Measurements from ENCODE around the gene PDE6B.
"Not testable (repeated sequence)": the region's sequence is repeated elsewhere in the genome, so short reads cannot be mapped to it uniquely, and the experiment has no call there.

PDE6B gene

GRCh38 chr4:669806-670559, 44.6 kb downstream of the PDE6B start:
- DNase-seq (ENCODE audit: low read depth in 2 of 2), result not testable (repeated sequence)

GRCh38 chr4:671769-672168, 46.4 kb downstream of the PDE6B start:
- no peak for DNase-seq (ENCODE audit: low read depth in 2 of 2)

- no peak for DNase-seq (ENCODE audit: low read depth in 2 of 2)
Observed at GRCh38 chr4:673349-674091, 48.1 kb downstream of the PDE6B start.

GRCh38 chr4:674172-675035, 49.0 kb downstream of the PDE6B start, which contains the start of the genes ATP5ME and MYL5:
ATP5ME (minus strand) TSS chr4:674276; CDS start chr4:674247, 29 bp downstream.
MYL5 (plus strand) TSS chr4:674542; CDS start chr4:678027, 3,485 bp downstream.
- DNase-seq (ENCODE audit: low read depth in 2 of 2), result peak; percentile 94 to 95

GRCh38 chr4:675036-675882, 49.9 kb downstream of the PDE6B start:
- DNase-seq (ENCODE audit: low read depth in 2 of 2), result no peak

GRCh38 chr4:675980-676870, 50.9 kb downstream of the PDE6B start:
- DNase-seq (ENCODE audit: low read depth in 2 of 2), result no peak

GRCh38 chr4:676871-677235, 51.5 kb downstream of the PDE6B start:
- no peak for DNase-seq (ENCODE audit: low read depth in 2 of 2)

GRCh38 chr4:677431-678293, 52.3 kb downstream of the PDE6B start:
- DNase-seq (ENCODE audit: low read depth in 2 of 2), result no peak

- no peak for DNase-seq (ENCODE audit: low read depth in 2 of 2)
Observed at GRCh38 chr4:678331-679103, 53.1 kb downstream of the PDE6B start.

GRCh38 chr4:679104-679481, 53.7 kb downstream of the PDE6B start:
- DNase-seq (ENCODE audit: low read depth in 2 of 2), result no peak

GRCh38 chr4:679629-680028, 54.3 kb downstream of the PDE6B start:
- DNase-seq (ENCODE audit: low read depth in 2 of 2), result no peak

GRCh38 chr4:680091-680490, 54.7 kb downstream of the PDE6B start:
- DNase-seq (ENCODE audit: low read depth in 2 of 2), result no peak

- no peak for DNase-seq (ENCODE audit: low read depth in 2 of 2)
Observed at GRCh38 chr4:680551-680927, 55.2 kb downstream of the PDE6B start.

- peak; percentile 45 to 48 for DNase-seq (ENCODE audit: low read depth in 2 of 2)
Observed at GRCh38 chr4:680928-681645, 55.7 kb downstream of the PDE6B start.

- DNase-seq (ENCODE audit: low read depth in 2 of 2), result no peak
Observed at GRCh38 chr4:681736-682451, 56.5 kb downstream of the PDE6B start.

GRCh38 chr4:682490-683172, 57.3 kb downstream of the PDE6B start:
- DNase-seq (ENCODE audit: low read depth in 2 of 2), result no peak
